Erythroblast (primary cell): ENCODE measurements around the gene HNRNPAB.

Experiments
- GATA1 ChIP-seq: IDR thresholded peaks from 2 replicates; pipeline ENCODE4 v1.6.1; 2011; ENCODE audit warnings: low read depth, mild to moderate bottlenecking, control low read depth, low read length, moderate library complexity
- POLR2A ChIP-seq: IDR thresholded peaks from 2 replicates; pipeline ENCODE4 v1.6.1; 2011; ENCODE audit warnings: mild to moderate bottlenecking, low read length

DNA sequence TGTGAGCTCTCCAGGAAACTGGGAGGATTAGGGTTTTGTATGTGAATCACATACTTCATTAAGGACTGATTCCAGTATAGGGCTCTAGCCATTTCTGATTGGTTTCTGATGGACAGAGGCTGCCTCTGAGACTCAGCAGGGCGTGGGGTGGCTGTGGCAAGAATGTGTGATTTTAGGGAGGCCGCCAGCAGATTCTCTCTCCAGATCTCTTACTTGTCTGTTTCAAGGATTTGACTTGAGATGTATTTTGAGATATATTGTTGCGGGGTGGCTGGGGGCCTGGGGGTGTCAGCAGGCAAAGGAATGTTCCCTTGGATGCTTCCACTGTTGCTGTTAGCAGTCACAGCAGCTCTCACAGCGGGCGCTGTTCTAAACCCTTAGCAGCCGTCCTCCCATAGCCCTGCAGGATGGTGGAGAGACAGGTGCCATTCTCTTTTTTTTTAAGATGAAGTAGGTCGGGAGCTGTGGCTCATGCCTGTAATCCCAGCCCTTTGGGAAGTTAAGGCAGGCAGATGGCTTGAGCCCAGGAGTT, 8.0 kb upstream of the HNRNPAB start:
- TF ChIP-seq POLR2A (no peak), GATA1 (no peak)
